ENCODE results near the gene OR13C8. TPM values are rescaled to one million over a fixed set of nuclear protein-coding genes. Genes with fewer than 3 reads are reported as not detected.

OR13C8 gene
- total RNA-seq, 2 experiments from 2014 or later: not detected

DNA sequence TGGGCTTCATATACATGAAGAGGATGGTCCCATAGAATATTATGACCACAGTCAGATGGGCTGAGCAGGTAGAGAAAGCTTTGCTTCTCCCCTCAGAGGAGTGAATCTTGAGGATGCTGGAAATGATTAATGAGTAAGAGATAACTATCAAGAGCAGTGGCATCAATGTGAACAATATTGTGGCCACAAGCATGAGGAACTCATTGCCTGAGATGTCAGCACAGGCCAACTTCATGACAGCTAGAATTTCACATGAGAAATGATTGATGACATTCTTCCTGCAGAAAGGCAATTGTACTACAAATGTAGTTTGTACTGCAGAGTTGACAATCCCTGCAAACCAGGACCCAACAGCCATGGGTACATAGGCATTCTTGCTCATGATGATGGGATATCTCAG is 48.5 kb downstream of the OR13C8 start:
- Histone ChIP-seq H3K79me2 (ENCODE audit: insufficient read depth, low read depth, low read length) (no peaks in the 10 kb centered on the region), H2AFZ (ENCODE audit: low read length) (no peak overlapping the region), H3K4me1 (ENCODE audit: insufficient read depth, low read length, poor library complexity, severe bottlenecking) (no peaks in the 10 kb centered on the region), H3K36me3 (ENCODE audit: insufficient read depth, low read length) (no peaks in the 10 kb centered on the region), H3K4me3 (ENCODE audit: low read depth, low read length, poor library complexity, severe bottlenecking) (no peak overlapping the region), H3K9me3 (ENCODE audit: low read length) (no peaks in the 10 kb centered on the region), H3K27ac (ENCODE audit: low read depth, low read length, poor library complexity, severe bottlenecking) (no peak overlapping the region), H3K9me2 (ENCODE audit: insufficient read depth, low read length) (no peaks in the 10 kb centered on the region), H3K4me2 (ENCODE audit: low read length) (no peak overlapping the region), H4K20me1 (ENCODE audit: insufficient read depth, low read length) (no peaks in the 10 kb centered on the region)
- DNase-seq (ENCODE audit: low spot score): no peak
- ChIA-PET CTCF (ENCODE audit: unreplicated experiment) (no interaction called here), POLR2A (no interaction called here)
- BruUV-seq (replicated peaks): no TSS peak
- no peak for TF ChIP-seq EZH2phosphoT487 (IDR thresholded peaks at IDR 0.05; ENCODE audit: borderline replicate concordance, low read depth, low read length)
- TF ChIP-seq, protein P1, sequence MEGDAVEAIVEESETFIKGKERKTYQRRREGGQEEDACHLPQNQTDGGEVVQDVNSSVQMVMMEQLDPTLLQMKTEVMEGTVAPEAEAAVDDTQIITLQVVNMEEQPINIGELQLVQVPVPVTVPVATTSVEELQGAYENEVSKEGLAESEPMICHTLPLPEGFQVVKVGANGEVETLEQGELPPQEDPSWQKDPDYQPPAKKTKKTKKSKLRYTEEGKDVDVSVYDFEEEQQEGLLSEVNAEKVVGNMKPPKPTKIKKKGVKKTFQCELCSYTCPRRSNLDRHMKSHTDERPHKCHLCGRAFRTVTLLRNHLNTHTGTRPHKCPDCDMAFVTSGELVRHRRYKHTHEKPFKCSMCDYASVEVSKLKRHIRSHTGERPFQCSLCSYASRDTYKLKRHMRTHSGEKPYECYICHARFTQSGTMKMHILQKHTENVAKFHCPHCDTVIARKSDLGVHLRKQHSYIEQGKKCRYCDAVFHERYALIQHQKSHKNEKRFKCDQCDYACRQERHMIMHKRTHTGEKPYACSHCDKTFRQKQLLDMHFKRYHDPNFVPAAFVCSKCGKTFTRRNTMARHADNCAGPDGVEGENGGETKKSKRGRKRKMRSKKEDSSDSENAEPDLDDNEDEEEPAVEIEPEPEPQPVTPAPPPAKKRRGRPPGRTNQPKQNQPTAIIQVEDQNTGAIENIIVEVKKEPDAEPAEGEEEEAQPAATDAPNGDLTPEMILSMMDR (conservative IDR thresholded peaks at IDR 0.05; ENCODE audit: low read length): no peak
- intact Hi-C loops (cut with micrococcal nuclease; ENCODE audit: unreplicated experiment): no loop called here

GRCh38 chr9:104618104-104618503 is 49.1 kb downstream of the OR13C8 start, which contains the start of gene OR13C9:
TSS of gene OR13C9 (minus strand) at chr9:104618204. CDS start at chr9:104618204, 0 bp downstream.
- no peak within 1 kb of the TSS for H3K4me2 ChIP-seq (ENCODE audit: low read length)
- no peak within 1 kb of the TSS for H3K27ac ChIP-seq (ENCODE audit: low read depth, low read length, poor library complexity, severe bottlenecking)
- H3K4me1 ChIP-seq (ENCODE audit: insufficient read depth, low read length, poor library complexity, severe bottlenecking): no peaks in the 10 kb centered on the region
- H3K79me2 ChIP-seq (ENCODE audit: insufficient read depth, low read depth, low read length): no peaks in the 10 kb centered on the region
- intact Hi-C loops (cut with micrococcal nuclease; ENCODE audit: unreplicated experiment): no loop called here
- no peak for DNase-seq (ENCODE audit: low spot score)
- no peak for TF ChIP-seq EZH2phosphoT487 (IDR thresholded peaks at IDR 0.05; ENCODE audit: borderline replicate concordance, low read depth, low read length)
- TF ChIP-seq, protein P1 (conservative IDR thresholded peaks at IDR 0.05; ENCODE audit: low read length): no peak
- BruUV-seq (replicated peaks): no TSS peak
- no peak within 1 kb of the TSS for H2AFZ ChIP-seq (ENCODE audit: low read length)
- ChIA-PET POLR2A (interaction anchor here (0.7 to 1.4 kb wide), 2 partner anchors 163 to 734 kb away, joined by 3 read pairs; no protein-coding TSS in a partner anchor), CTCF (ENCODE audit: unreplicated experiment) (no interaction called here)
- H3K36me3 ChIP-seq (ENCODE audit: insufficient read depth, low read length): no peaks in the 10 kb centered on the region
- no peaks in the 10 kb centered on the region for H3K9me3 ChIP-seq (ENCODE audit: low read length)
- no peak within 1 kb of the TSS for H3K4me3 ChIP-seq (ENCODE audit: low read depth, low read length, poor library complexity, severe bottlenecking)
- H4K20me1 ChIP-seq (ENCODE audit: insufficient read depth, low read length): no peaks in the 10 kb centered on the region
- H3K9me2 ChIP-seq (ENCODE audit: insufficient read depth, low read length): no peaks in the 10 kb centered on the region

Other genes starting within 250 kb of the OR13C8 start
- not detected in 2 replicates for gene OR13F1, start 64.9 kb upstream of the OR13C8 start, total RNA-seq (2014; rRNA removed; shearing (Covaris generic))
- gene OR13F1, start 64.9 kb upstream of the OR13C8 start, total RNA-seq (2022): not detected in 2 replicates
- not detected in 2 replicates for gene OR13C4, start 42.0 kb upstream of the OR13C8 start, total RNA-seq (2014; rRNA removed; shearing (Covaris generic))
- not detected in 2 replicates for gene OR13C4, start 42.0 kb upstream of the OR13C8 start, total RNA-seq (2022)
- not detected in 2 replicates for gene OR13C3, start 32.3 kb upstream of the OR13C8 start, total RNA-seq (2014; rRNA removed; shearing (Covaris generic))
- gene OR13C3, start 32.3 kb upstream of the OR13C8 start, total RNA-seq (2022): not detected in 2 replicates
- not detected in 2 replicates for gene OR13C5, start 30.2 kb downstream of the OR13C8 start, total RNA-seq (2014; rRNA removed; shearing (Covaris generic))
- gene OR13C5, start 30.2 kb downstream of the OR13C8 start, total RNA-seq (2022): not detected in 2 replicates
- gene OR13C2, start 36.5 kb downstream of the OR13C8 start, total RNA-seq (2014; rRNA removed; shearing (Covaris generic)): not detected in 2 replicates
- not detected in 2 replicates for gene OR13C2, start 36.5 kb downstream of the OR13C8 start, total RNA-seq (2022)
- gene OR13C9, start 49.0 kb downstream of the OR13C8 start, total RNA-seq (2014; rRNA removed; shearing (Covaris generic)): not detected in 2 replicates
- gene OR13C9, start 49.0 kb downstream of the OR13C8 start, total RNA-seq (2022): not detected in 2 replicates
- gene OR13D1, start 125.3 kb downstream of the OR13C8 start, total RNA-seq (2014; rRNA removed; shearing (Covaris generic)): not detected in 2 replicates
- not detected in 2 replicates for gene OR13D1, start 125.3 kb downstream of the OR13C8 start, total RNA-seq (2022)
- gene NIPSNAP3A, start 178.5 kb downstream of the OR13C8 start, total RNA-seq (2014; rRNA removed; shearing (Covaris generic)): 20.2 and 25.2 TPM in 2 replicates
- 24.3 and 25.2 TPM in 2 replicates for gene NIPSNAP3A, start 178.5 kb downstream of the OR13C8 start, total RNA-seq (2022)
- gene NIPSNAP3B, start 195.0 kb downstream of the OR13C8 start, total RNA-seq (2014; rRNA removed; shearing (Covaris generic)): 0.28 and 0.31 TPM in 2 replicates
- 0.52 and 1.1 TPM in 2 replicates for gene NIPSNAP3B, start 195.0 kb downstream of the OR13C8 start, total RNA-seq (2022)

Data from OCI-LY7 (cell line).